Measurements from ENCODE around the gene FSIP2. TPM values are rescaled to one million over a fixed set of nuclear protein-coding genes. Genes with fewer than 3 reads are reported as not detected.

Gene FSIP2, protein sequence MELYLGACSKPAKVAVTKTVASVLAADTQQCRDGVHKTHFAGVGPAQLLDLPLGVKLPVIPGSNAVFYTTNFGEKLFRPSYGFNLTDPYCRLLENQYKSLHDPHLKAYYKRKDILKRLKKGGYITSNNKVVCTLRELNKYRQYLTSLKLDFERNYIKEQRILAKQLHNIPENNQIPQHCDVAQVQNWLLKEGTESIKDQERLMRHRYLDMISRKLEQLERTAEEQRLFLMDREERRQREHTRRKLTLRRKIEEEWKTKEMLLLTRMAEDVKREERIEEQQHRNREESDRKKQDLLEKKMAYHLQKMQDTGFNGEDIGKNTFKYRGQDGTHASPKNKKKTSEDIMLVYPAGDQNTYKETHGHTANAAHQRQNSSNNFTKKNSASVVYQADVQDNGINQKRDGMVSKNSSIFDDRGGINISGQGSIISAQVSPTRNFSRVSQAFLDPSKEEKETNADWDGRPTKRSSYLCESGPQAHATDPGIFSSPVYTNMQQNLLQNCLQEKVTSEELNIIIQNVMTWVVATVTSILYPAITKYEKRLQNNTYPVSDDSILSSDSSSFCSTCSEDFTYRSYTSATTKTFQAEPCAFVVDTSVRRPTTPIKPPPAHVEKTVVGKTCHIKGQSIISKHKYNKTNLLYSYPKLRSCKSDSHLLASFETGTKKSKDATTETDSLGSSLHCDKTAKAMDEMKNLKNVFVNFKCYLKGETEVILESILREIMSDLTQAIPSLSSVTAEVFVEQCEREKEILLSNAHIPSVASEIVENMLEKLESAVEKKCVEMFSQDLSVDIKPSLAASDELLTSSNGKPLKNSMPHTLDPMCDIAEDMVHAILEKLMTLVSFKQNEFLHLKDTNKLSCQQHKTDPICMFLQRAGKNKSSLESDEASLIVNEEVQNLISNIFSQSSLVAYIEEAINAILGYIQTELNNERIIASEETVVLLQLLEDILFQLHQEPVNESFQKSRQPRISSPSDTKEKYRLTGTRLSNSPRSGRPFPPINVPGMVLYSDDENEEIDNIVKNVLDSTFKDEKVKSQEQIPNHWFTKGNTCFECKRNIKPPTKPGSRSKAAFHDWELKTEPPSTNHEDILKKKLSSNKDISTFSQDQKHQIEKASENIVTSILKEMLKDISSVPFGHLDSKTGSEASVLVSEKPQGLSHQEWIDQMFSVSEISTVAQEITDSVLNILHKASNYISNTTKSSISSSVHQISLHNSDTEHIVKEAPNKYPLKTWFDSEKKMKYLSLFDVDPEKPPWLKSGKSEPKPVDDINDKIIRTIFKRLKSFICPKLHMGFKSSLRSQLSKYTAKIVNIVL (N-terminal part only)
- 2.0 and 2.5 TPM in 2 replicates for total RNA-seq (2014; rRNA removed)
- Bru-seq, nascent RNA = percentile 41 among the genes with signal in this experiment
- BruChase-seq, experiment 1, labeled RNA remaining after a 6-hour chase = percentile 37 among the genes with signal in this experiment
- percentile 52 among the genes with signal in this experiment for BruChase-seq, experiment 2, labeled RNA remaining after a 2-hour chase
- long read RNA-seq, partial matches to known transcripts = 0 of 6 reads
- long read RNA-seq, other reads (novel, unspliced or antisense) = 6 of 6 reads

DNA sequence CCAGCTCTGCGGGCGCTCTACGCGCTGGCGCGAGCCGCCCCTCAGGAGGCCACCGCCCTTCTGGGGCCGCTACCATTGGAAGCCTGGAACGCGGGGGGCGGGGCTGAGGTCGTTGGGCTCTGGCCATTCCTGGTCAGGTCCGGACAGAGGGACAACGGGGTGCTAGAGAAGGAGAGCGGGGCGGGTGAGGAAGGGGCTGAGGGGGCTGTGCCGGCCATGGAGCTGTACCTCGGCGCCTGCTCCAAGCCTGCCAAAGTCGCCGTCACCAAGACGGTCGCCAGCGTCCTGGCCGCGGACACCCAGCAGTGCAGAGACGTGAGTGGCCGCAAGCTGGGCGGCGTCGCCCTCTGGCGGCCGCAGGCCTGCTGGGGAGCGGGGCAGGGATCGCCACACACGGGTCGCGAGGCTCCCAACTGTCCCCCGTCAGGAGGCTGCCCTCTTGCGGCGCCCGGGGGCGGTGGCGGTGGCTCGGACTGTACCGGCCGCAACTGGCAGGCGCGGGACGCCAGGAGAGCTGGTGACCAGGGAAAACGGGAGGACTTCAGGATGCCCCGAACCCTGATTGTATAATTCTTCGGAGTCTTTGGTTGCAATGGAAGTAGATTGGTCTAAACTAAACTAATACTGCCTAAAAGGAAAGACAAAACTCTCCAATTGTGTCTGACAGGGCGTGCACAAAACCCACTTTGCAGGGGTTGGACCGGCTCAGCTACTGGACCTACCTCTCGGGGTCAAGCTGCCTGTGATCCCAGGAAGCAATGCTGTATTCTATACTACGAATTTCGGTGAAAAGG lies at the start of gene FSIP2:
Gene FSIP2 (plus strand): TSS at position 126 of the 794 bp plus-strand sequence. CDS start 91 bp downstream, at position 217.
- TF ChIP-seq EZH2 (IDR thresholded peaks at IDR 0.05; ENCODE audit: low read length, unreplicated experiment) (no peak), EZH2phosphoT487 (IDR thresholded peaks at IDR 0.05; ENCODE audit: borderline replicate concordance, low read length) (no peak)
- TF ChIP-seq, protein P1, sequence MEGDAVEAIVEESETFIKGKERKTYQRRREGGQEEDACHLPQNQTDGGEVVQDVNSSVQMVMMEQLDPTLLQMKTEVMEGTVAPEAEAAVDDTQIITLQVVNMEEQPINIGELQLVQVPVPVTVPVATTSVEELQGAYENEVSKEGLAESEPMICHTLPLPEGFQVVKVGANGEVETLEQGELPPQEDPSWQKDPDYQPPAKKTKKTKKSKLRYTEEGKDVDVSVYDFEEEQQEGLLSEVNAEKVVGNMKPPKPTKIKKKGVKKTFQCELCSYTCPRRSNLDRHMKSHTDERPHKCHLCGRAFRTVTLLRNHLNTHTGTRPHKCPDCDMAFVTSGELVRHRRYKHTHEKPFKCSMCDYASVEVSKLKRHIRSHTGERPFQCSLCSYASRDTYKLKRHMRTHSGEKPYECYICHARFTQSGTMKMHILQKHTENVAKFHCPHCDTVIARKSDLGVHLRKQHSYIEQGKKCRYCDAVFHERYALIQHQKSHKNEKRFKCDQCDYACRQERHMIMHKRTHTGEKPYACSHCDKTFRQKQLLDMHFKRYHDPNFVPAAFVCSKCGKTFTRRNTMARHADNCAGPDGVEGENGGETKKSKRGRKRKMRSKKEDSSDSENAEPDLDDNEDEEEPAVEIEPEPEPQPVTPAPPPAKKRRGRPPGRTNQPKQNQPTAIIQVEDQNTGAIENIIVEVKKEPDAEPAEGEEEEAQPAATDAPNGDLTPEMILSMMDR (conservative IDR thresholded peaks at IDR 0.05; ENCODE audit: low read depth, low read length) = peak; percentile 60
- ATAC-seq = peak; percentile 95
- Histone ChIP-seq H3K4me1 (ENCODE audit: insufficient read depth, low read length) (no peaks in the 10 kb centered on the region), H2AFZ (ENCODE audit: low read length) (peak within 1 kb of the TSS; percentile 58; the same call in 1 of the 2 replicates), H3K4me2 (ENCODE audit: low read length) (peak within 1 kb of the TSS; percentile 44), H3K4me3 (ENCODE audit: low read length) (peak within 1 kb of the TSS; percentile 43; the same call in 1 of the 2 replicates), H3K27me3 (ENCODE audit: low read length) (no peaks in the 10 kb centered on the region), H4K20me1 (ENCODE audit: low read length) (no peaks in the 10 kb centered on the region), H3K9me3 (ENCODE audit: low read length) (no peaks in the 10 kb centered on the region), H3K9ac (ENCODE audit: low read length) (no peak within 1 kb of the TSS), H3F3A (ENCODE audit: low read length, unreplicated experiment) (no peaks in the 10 kb centered on the region), H3K79me2 (ENCODE audit: low read length) (no peaks in the 10 kb centered on the region), H3K27ac (ENCODE audit: low read length) (no peak within 1 kb of the TSS), H3K36me3 (ENCODE audit: low read depth, low read length) (no peaks in the 10 kb centered on the region), H3K9me2 (replicated peaks; ENCODE audit: low read length) (no peaks in the 10 kb centered on the region)
- intact Hi-C loops (cut with micrococcal nuclease) = loop anchor here (1.0 kb wide), 1 partner anchor 517 kb away; no protein-coding TSS in a partner anchor
- no TSS peak for BruUV-seq (replicated peaks)
- ChIA-PET CTCF (interaction anchor here (0.6 kb wide), 1 partner anchor 394 kb away, joined by 3 read pairs; no protein-coding TSS in a partner anchor), POLR2A (ENCODE audit: unreplicated experiment) (no interaction called here)
- DNase-seq = peak; percentile 62

DNA sequence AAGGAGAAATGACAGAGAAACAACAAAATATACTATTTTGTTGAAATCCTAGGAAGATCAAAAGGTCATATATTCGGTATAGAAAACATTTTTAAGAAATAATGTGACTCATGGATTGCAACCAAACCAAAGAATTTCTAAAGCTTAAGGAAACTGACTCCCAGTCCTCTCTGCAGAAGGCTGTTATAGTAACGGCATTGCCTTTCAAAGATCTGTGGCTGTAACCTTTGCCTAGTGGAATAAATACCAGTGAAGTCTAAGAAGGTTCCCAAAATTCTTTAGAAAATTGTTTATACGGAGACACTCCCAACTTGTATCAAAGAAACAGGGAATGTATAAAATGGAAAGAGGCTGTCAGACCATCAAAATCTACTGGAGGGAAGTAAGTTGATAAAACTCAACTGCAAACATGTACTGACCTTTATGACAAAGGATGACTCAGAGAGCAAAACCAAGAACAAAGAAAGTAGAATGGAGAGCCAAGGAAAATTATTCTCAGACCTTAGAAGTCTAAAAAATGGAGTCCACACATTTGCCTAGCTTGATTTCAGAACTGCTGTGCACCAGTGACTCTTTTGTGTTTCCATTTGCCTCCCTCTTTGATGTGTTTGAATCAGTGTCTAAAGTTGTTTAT lies 48.6 kb upstream of the FSIP2 start:
- DNase-seq (peak; percentile 59), ATAC-seq (peak; percentile 70)
- POLR2A ChIA-PET (ENCODE audit: unreplicated experiment) = no interaction called here
- Histone ChIP-seq H3K27me3 (ENCODE audit: low read length) (no peaks in the 10 kb centered on the region), H4K20me1 (ENCODE audit: low read length) (no peaks in the 10 kb centered on the region), H3K36me3 (ENCODE audit: low read depth, low read length) (no peaks in the 10 kb centered on the region), H3K27ac (ENCODE audit: low read length) (no peak overlapping the region; the same call in 1 of the 2 replicates), H3K79me2 (ENCODE audit: low read length) (no peaks in the 10 kb centered on the region), H3K4me1 (ENCODE audit: insufficient read depth, low read length) (peaks cover 9% of the 10 kb centered on the region; the same call in 1 of the 2 replicates), H3K4me2 (ENCODE audit: low read length) (no peak overlapping the region), H2AFZ (ENCODE audit: low read length) (0 out of 2 replicates have a peak overlapping the region, but pooled peaks have one; percentile 14), H3K4me3 (ENCODE audit: low read length) (no peak overlapping the region), H3K9me2 (replicated peaks; ENCODE audit: low read length) (no peaks in the 10 kb centered on the region), H3F3A (ENCODE audit: low read length, unreplicated experiment) (no peaks in the 10 kb centered on the region), H3K9me3 (ENCODE audit: low read length) (no peaks in the 10 kb centered on the region), H3K9ac (ENCODE audit: low read length) (no peak overlapping the region)
- no TSS peak for BruUV-seq (replicated peaks)
- intact Hi-C loops (cut with micrococcal nuclease) = no loop called here
- TF ChIP-seq, protein P1 (conservative IDR thresholded peaks at IDR 0.05; ENCODE audit: low read depth, low read length) = no peak
- CTCF ChIA-PET = no interaction called here

Measured in PC-3 (cell line).